Mesendoderm (in vitro differentiated cells): Measurements from ENCODE around the gene CUL9.

Source experiments
- DNase-seq: peaks from one replicate; pipeline ENCODE4 v3.0.0; 2013
- H2AK5ac ChIP-seq: 2 replicates; pipeline ENCODE4 v1.6.1; 2013; ENCODE audit warnings: low read length, inconsistent platforms
- H2BK120ac ChIP-seq: 2 replicates; pipeline ENCODE4 v1.6.1; 2013; ENCODE audit warnings: low read depth, mild to moderate bottlenecking, low read length, moderate library complexity, mixed read lengths
- H2BK15ac ChIP-seq: replicated peaks from 2 replicates; pipeline ENCODE4 v1.6.1; 2013; ENCODE audit warnings: low read depth, mild to moderate bottlenecking, moderate library complexity
- H2BK5ac ChIP-seq: 2 replicates; pipeline ENCODE4 v1.6.1; 2013; ENCODE audit warnings: low read length, inconsistent platforms
- H3K18ac ChIP-seq: 2 replicates; pipeline ENCODE4 v1.6.1; 2013; ENCODE audit warnings: mild to moderate bottlenecking, low read length, mixed read lengths
- H3K23ac ChIP-seq: one replicate; pipeline ENCODE4 v1.6.1; 2013; ENCODE audit warnings: low read length
- H3K27ac ChIP-seq: 2 replicates; pipeline ENCODE4 v1.5.1; 2013; ENCODE audit warnings: low read depth, mild to moderate bottlenecking, inconsistent platforms, low read length, moderate library complexity
- H3K27me3 ChIP-seq: 2 replicates; pipeline ENCODE4 v1.6.1; 2013; ENCODE audit warnings: low read length, control low read depth, mild to moderate bottlenecking, inconsistent platforms; ENCODE audit not compliant: insufficient read depth, poor library complexity
- H3K36me3 ChIP-seq: 2 replicates; pipeline ENCODE4 v1.6.1; 2013; ENCODE audit warnings: low read length, inconsistent platforms; ENCODE audit not compliant: control insufficient read depth, insufficient read depth
- H3K4ac ChIP-seq: one replicate; pipeline ENCODE4 v1.6.1; 2013; ENCODE audit warnings: low read depth, mild to moderate bottlenecking, low read length, moderate library complexity
- H3K4me1 ChIP-seq: 2 replicates; pipeline ENCODE4 v1.6.1; 2013; ENCODE audit warnings: low read depth, low read length, inconsistent platforms; ENCODE audit not compliant: control insufficient read depth
- H3K4me2 ChIP-seq: 2 replicates; pipeline ENCODE4 v1.6.1; 2013; ENCODE audit warnings: low read length
- H3K4me3 ChIP-seq: 2 replicates; pipeline ENCODE4 v1.5.1; 2013; ENCODE audit warnings: mild to moderate bottlenecking, low read length
- H3K56ac ChIP-seq: one replicate; pipeline ENCODE4 v1.6.1; 2013; ENCODE audit warnings: low read length
- H3K79me1 ChIP-seq: 2 replicates; pipeline ENCODE4 v1.6.1; 2013; ENCODE audit warnings: low read length, inconsistent platforms
- H3K79me2 ChIP-seq: 2 replicates; pipeline ENCODE4 v1.6.1; 2013; ENCODE audit warnings: mild to moderate bottlenecking, low read length; ENCODE audit not compliant: control insufficient read depth, insufficient read depth
- H3K9ac ChIP-seq: 2 replicates; pipeline ENCODE4 v1.6.1; 2013; ENCODE audit warnings: low read length, inconsistent platforms
- H4K5ac ChIP-seq: one replicate; pipeline ENCODE4 v1.6.1; 2013; ENCODE audit warnings: low read length
- H4K8ac ChIP-seq: one replicate; pipeline ENCODE4 v1.6.1; 2013; ENCODE audit warnings: low read depth, mild to moderate bottlenecking, control low read depth, low read length, moderate library complexity
- WGBS: extraction: QIAGEN DNeasy Blood & Tissue Kit; methylation state at CpG from one replicate; pipeline ENCODE4 v1.1.7; 2013; ENCODE audit warnings: low lambda C conversion rate, missing lambda C conversion rate; ENCODE audit not compliant: insufficient coverage; ENCODE audit errors: extremely low coverage; 5-methylcytosine and 5-hydroxymethylcytosine counted together

Gene CUL9

GRCh38 chr6:43196337-43196736, 14.3 kb downstream of the CUL9 start:
- no peak overlapping the region for H2BK120ac ChIP-seq
- no CpG with 5 or more reads among the region's 5 CpGs for WGBS
- no peak overlapping the region for H2BK15ac ChIP-seq
- H3K9ac ChIP-seq: no peak overlapping the region
- no peak overlapping the region for H3K56ac ChIP-seq
- H2AK5ac ChIP-seq: no peak overlapping the region
- H2BK5ac ChIP-seq: no peak overlapping the region
- H3K18ac ChIP-seq: no peak overlapping the region
- no peak overlapping the region for H3K27ac ChIP-seq
- H3K79me1 ChIP-seq: no peaks in the 10 kb centered on the region
- H3K27me3 ChIP-seq: no peaks in the 10 kb centered on the region
- no peaks in the 10 kb centered on the region for H3K36me3 ChIP-seq
- H3K4me3 ChIP-seq: no peak overlapping the region
- H3K79me2 ChIP-seq: no peaks in the 10 kb centered on the region
- no peak overlapping the region for H4K8ac ChIP-seq
- no peaks in the 10 kb centered on the region for H3K4me1 ChIP-seq
- H3K4me2 ChIP-seq: no peak overlapping the region
- no peak overlapping the region for H3K4ac ChIP-seq
- no peak for DNase-seq
- no peak overlapping the region for H3K23ac ChIP-seq
- no peak overlapping the region for H4K5ac ChIP-seq

- Histone ChIP-seq H3K36me3 (no peaks in the 10 kb centered on the region), H4K5ac (no peak overlapping the region), H3K18ac (no peak overlapping the region), H3K23ac (no peak overlapping the region), H3K4me1 (no peaks in the 10 kb centered on the region), H3K4me2 (no peak overlapping the region), H3K27ac (no peak overlapping the region), H3K4me3 (no peak overlapping the region), H3K9ac (no peak overlapping the region), H2BK15ac (no peak overlapping the region), H3K4ac (no peak overlapping the region), H3K79me1 (no peaks in the 10 kb centered on the region), H4K8ac (no peak overlapping the region), H3K27me3 (no peaks in the 10 kb centered on the region), H2AK5ac (no peak overlapping the region), H2BK120ac (no peak overlapping the region), H3K79me2 (no peaks in the 10 kb centered on the region), H2BK5ac (no peak overlapping the region), H3K56ac (no peak overlapping the region)
- WGBS: no CpG with 5 or more reads among the region's 6 CpGs
- DNase-seq: no peak
Measured at GRCh38 chr6:43199912-43200311, 17.9 kb downstream of the CUL9 start.

- Histone ChIP-seq H3K79me1 (no peaks in the 10 kb centered on the region), H3K56ac (no peak overlapping the region), H3K27ac (no peak overlapping the region), H3K4ac (no peak overlapping the region), H3K23ac (no peak overlapping the region), H2BK120ac (no peak overlapping the region), H2BK5ac (no peak overlapping the region), H2BK15ac (no peak overlapping the region), H3K27me3 (no peaks in the 10 kb centered on the region), H3K4me2 (no peak overlapping the region), H3K4me3 (no peak overlapping the region), H2AK5ac (no peak overlapping the region), H3K36me3 (no peaks in the 10 kb centered on the region), H4K8ac (no peak overlapping the region), H3K4me1 (no peaks in the 10 kb centered on the region), H3K79me2 (no peaks in the 10 kb centered on the region), H3K9ac (no peak overlapping the region), H3K18ac (no peak overlapping the region), H4K5ac (no peak overlapping the region)
- DNase-seq: no peak
- WGBS: no CpG with 5 or more reads among the region's 6 CpGs
Measured at GRCh38 chr6:43200541-43200940, 18.5 kb downstream of the CUL9 start.

GRCh38 chr6:43202451-43202850, 20.5 kb downstream of the CUL9 start:
- no peak overlapping the region for H4K8ac ChIP-seq
- no peak overlapping the region for H2AK5ac ChIP-seq
- H3K79me2 ChIP-seq: no peaks in the 10 kb centered on the region
- no peaks in the 10 kb centered on the region for H3K4me1 ChIP-seq
- H3K27me3 ChIP-seq: no peaks in the 10 kb centered on the region
- H3K4ac ChIP-seq: no peak overlapping the region
- no peak overlapping the region for H2BK15ac ChIP-seq
- no CpG with 5 or more reads among the region's 5 CpGs for WGBS
- H4K5ac ChIP-seq: no peak overlapping the region
- no peak overlapping the region for H3K4me2 ChIP-seq
- no peak overlapping the region for H3K23ac ChIP-seq
- no peak overlapping the region for H3K9ac ChIP-seq
- no peak overlapping the region for H3K4me3 ChIP-seq
- H3K18ac ChIP-seq: no peak overlapping the region
- no peaks in the 10 kb centered on the region for H3K79me1 ChIP-seq
- DNase-seq: no peak
- H3K36me3 ChIP-seq: no peaks in the 10 kb centered on the region
- H2BK5ac ChIP-seq: no peak overlapping the region
- no peak overlapping the region for H3K27ac ChIP-seq
- no peak overlapping the region for H3K56ac ChIP-seq
- H2BK120ac ChIP-seq: no peak overlapping the region

- H3K4ac ChIP-seq: no peak overlapping the region
- H3K56ac ChIP-seq: no peak overlapping the region
- DNase-seq: no peak
- H3K27ac ChIP-seq: no peak overlapping the region
- no peak overlapping the region for H2BK5ac ChIP-seq
- no peak overlapping the region for H3K18ac ChIP-seq
- H3K23ac ChIP-seq: no peak overlapping the region
- no peak overlapping the region for H3K4me2 ChIP-seq
- H4K8ac ChIP-seq: no peak overlapping the region
- no peak overlapping the region for H3K4me3 ChIP-seq
- H4K5ac ChIP-seq: no peak overlapping the region
- H3K4me1 ChIP-seq: no peaks in the 10 kb centered on the region
- no peak overlapping the region for H2BK120ac ChIP-seq
- H3K27me3 ChIP-seq: no peaks in the 10 kb centered on the region
- no peak overlapping the region for H2AK5ac ChIP-seq
- H3K9ac ChIP-seq: no peak overlapping the region
- H3K36me3 ChIP-seq: no peaks in the 10 kb centered on the region
- no peaks in the 10 kb centered on the region for H3K79me2 ChIP-seq
- no peak overlapping the region for H2BK15ac ChIP-seq
- no CpG with 5 or more reads among the region's 17 CpGs for WGBS
- H3K79me1 ChIP-seq: no peaks in the 10 kb centered on the region
Measured at GRCh38 chr6:43203029-43203717, 21.2 kb downstream of the CUL9 start.

- WGBS: no CpG with 5 or more reads among the region's 8 CpGs
- H4K5ac ChIP-seq: no peak overlapping the region
Measured at GRCh38 chr6:43203718-43204095, 21.7 kb downstream of the CUL9 start.

More at GRCh38 chr6:43203718-43204095, 21.7 kb downstream of the CUL9 start:
- Histone ChIP-seq H3K27ac (no peak overlapping the region), H2BK15ac (no peak overlapping the region), H3K56ac (no peak overlapping the region), H3K9ac (no peak overlapping the region), H2BK5ac (no peak overlapping the region), H3K4ac (no peak overlapping the region), H3K23ac (no peak overlapping the region), H4K8ac (no peak overlapping the region), H3K36me3 (no peaks in the 10 kb centered on the region), H3K4me3 (no peak overlapping the region), H2BK120ac (no peak overlapping the region), H3K27me3 (no peaks in the 10 kb centered on the region), H3K18ac (no peak overlapping the region), H3K79me2 (no peaks in the 10 kb centered on the region), H3K79me1 (no peaks in the 10 kb centered on the region), H3K4me1 (no peaks in the 10 kb centered on the region), H2AK5ac (no peak overlapping the region), H3K4me2 (no peak overlapping the region)
- no peak for DNase-seq
